ENCODE data around the gene TMEM175. TPM values are rescaled to one million over a fixed set of nuclear protein-coding genes. Genes with fewer than 3 reads are reported as not detected.

The TMEM175 gene
- polyA plus RNA-seq, 1 of the 3 experiments (the other 2 are of a cell fraction) = 54.2 TPM

- Histone ChIP-seq H3K36me3 (replicated peaks in 1 of 2; ENCODE audit: control insufficient read depth in 1 of 2, insufficient read depth in 2 of 2, low read length in 1 of 2) (no peaks in the 10 kb centered on the region), H3K27me3 (ENCODE audit: insufficient read depth) (no peaks in the 10 kb centered on the region), H3K4me2 (no peak overlapping the region), H3K27ac (ENCODE audit: low read depth in 2 of 2, low read length in 1 of 2) (no peak overlapping the region), H3K9me3 (no peaks in the 10 kb centered on the region), H2AFZ (ENCODE audit: low read depth) (no peak overlapping the region), H4K20me1 (ENCODE audit: insufficient read depth) (peaks cover 70% of the 10 kb centered on the region), H3K4me1 (ENCODE audit: control insufficient read depth in 1 of 2, insufficient read depth in 2 of 2, low read depth in 1 of 2, low read length in 1 of 2) (peaks cover 0 to 2% of the 10 kb centered on the region in 2 experiments; a peak in 1 of 4 replicates), H3K4me3 (ENCODE audit: low read depth in 2 of 2, low read length in 1 of 2) (no peak overlapping the region), H3K79me2 (ENCODE audit: insufficient read depth) (peaks cover 89% of the 10 kb centered on the region), H3F3A (replicated peaks; ENCODE audit: insufficient read depth) (no peaks in the 10 kb centered on the region), H3K9ac (no peak overlapping the region), H3K9me2 (no peaks in the 10 kb centered on the region)
- TF ChIP-seq RFX5 (IDR thresholded peaks at IDR 0.05; ENCODE audit: low read length) (no peak), TCF12 (IDR thresholded peaks at IDR 0.05) (no peak), GABPA (IDR thresholded peaks at IDR 0.05; ENCODE audit: low read depth) (no peak), TAF1 (IDR thresholded peaks at IDR 0.05; ENCODE audit: borderline replicate concordance, low read depth, low read length) (no peak)
- ChIA-PET CTCF (no interaction called here), POLR2A (no interaction called here)
- peak; percentile 25 for DNase-seq
- WGBS (ENCODE audit: low lambda C conversion rate) = 92% methylated on average over 8 of the region's 9 CpGs
Measured at GRCh38 chr4:925171-925570, 7.1 kb upstream of the TMEM175 start.

GRCh38 chr4:925771-926500 lies 6.3 kb upstream of the TMEM175 start:
- POLR2A ChIA-PET = interaction anchor here (1.0 kb wide), 1 partner anchor 61 kb away, joined by 3 read pairs; the partner anchor contains the start of gene IDUA
- no peak overlapping the region for H3K27ac ChIP-seq (ENCODE audit: low read depth in 2 of 2, low read length in 1 of 2)
- H3K4me1 ChIP-seq (ENCODE audit: control insufficient read depth in 1 of 2, insufficient read depth in 2 of 2, low read depth in 1 of 2, low read length in 1 of 2) = peaks cover 5 to 10% of the 10 kb centered on the region in 2 experiments; a peak in 3 of 4 replicates
- H3F3A ChIP-seq (replicated peaks; ENCODE audit: insufficient read depth) = no peaks in the 10 kb centered on the region
- H3K9me3 ChIP-seq = no peaks in the 10 kb centered on the region
- TF ChIP-seq NRF1 (IDR thresholded peaks at IDR 0.05; ENCODE audit: low read depth, low read length) (no peak), FOXM1 (IDR thresholded peaks at IDR 0.05; ENCODE audit: low read depth) (no peak), EZH2phosphoT487 (IDR thresholded peaks at IDR 0.05; ENCODE audit: borderline replicate concordance, low read depth) (no peak), PBX3 (IDR thresholded peaks at IDR 0.05) (no peak), USF2 (IDR thresholded peaks at IDR 0.05; ENCODE audit: borderline replicate concordance, low read depth, low read length) (no peak), TAF1 (IDR thresholded peaks at IDR 0.05; ENCODE audit: borderline replicate concordance, low read depth, low read length) (no peak), EP300 (IDR thresholded peaks at IDR 0.05; ENCODE audit: borderline replicate concordance in 1 of 2, low read depth in 1 of 2, low read length in 1 of 2) (no peak), MAX (IDR thresholded peaks at IDR 0.05; ENCODE audit: low read depth) (no peak), FOSL2 (IDR thresholded peaks at IDR 0.05; ENCODE audit: borderline replicate concordance, low read depth) (no peak), NFIC (IDR thresholded peaks at IDR 0.05; ENCODE audit: borderline replicate concordance) (no peak), USF1 (IDR thresholded peaks at IDR 0.05; ENCODE audit: borderline replicate concordance, low read depth) (no peak), TCF12 (IDR thresholded peaks at IDR 0.05) (no peak)
- peaks cover 89% of the 10 kb centered on the region for H3K79me2 ChIP-seq (ENCODE audit: insufficient read depth)
- peak; percentile 6 for DNase-seq
- H2AFZ ChIP-seq (ENCODE audit: low read depth) = no peak overlapping the region
- no peak overlapping the region for H3K9ac ChIP-seq
- no peaks in the 10 kb centered on the region for H3K27me3 ChIP-seq (ENCODE audit: insufficient read depth)
- WGBS (ENCODE audit: low lambda C conversion rate) = 93% methylated on average over 20 of the region's 26 CpGs
- H3K4me3 ChIP-seq (ENCODE audit: low read depth in 2 of 2, low read length in 1 of 2) = no peak overlapping the region
- CTCF ChIA-PET = interaction anchor here (0.9 kb wide), 1 partner anchor 13 kb away, joined by 4 read pairs; no protein-coding TSS in a partner anchor
- H3K4me2 ChIP-seq = no peak overlapping the region
- no peaks in the 10 kb centered on the region for H3K9me2 ChIP-seq
- H4K20me1 ChIP-seq (ENCODE audit: insufficient read depth) = peaks cover 77% of the 10 kb centered on the region
- no peaks in the 10 kb centered on the region for H3K36me3 ChIP-seq (replicated peaks in 1 of 2; ENCODE audit: control insufficient read depth in 1 of 2, insufficient read depth in 2 of 2, low read length in 1 of 2)

Data from SK-N-SH (cell line).